Muscle layer of colon (tissue), 2 donors: Measurements from ENCODE around the gene XPO6.

Source experiments
- H3K27ac ChIP-seq: one replicate; pipeline ENCODE4 v1.7.0; 2013; ENCODE audit warnings: low read depth, mild to moderate bottlenecking, low read length, moderate library complexity
- H3K27me3 ChIP-seq, 2 donors: one replicate each; pipeline ENCODE4 v1.7.0; 2013; ENCODE audit warnings: low read length in 2 of 2, mild to moderate bottlenecking in 2 of 2; ENCODE audit not compliant: insufficient read depth in 2 of 2, control insufficient read depth in 1 of 2
- H3K36me3 ChIP-seq: one replicate; pipeline ENCODE4 v1.7.0; 2013; ENCODE audit warnings: mild to moderate bottlenecking, low read length; ENCODE audit not compliant: insufficient read depth
- H3K4me1 ChIP-seq: one replicate; pipeline ENCODE4 v1.7.0; 2013; ENCODE audit warnings: mild to moderate bottlenecking, low read length; ENCODE audit not compliant: insufficient read depth
- H3K4me3 ChIP-seq, 2 donors: one replicate each; pipeline ENCODE4 v1.7.0; 2013; ENCODE audit warnings: low read length in 2 of 2, low read depth in 1 of 2, mild to moderate bottlenecking in 1 of 2, moderate library complexity in 1 of 2
- H3K9ac ChIP-seq: one replicate; pipeline ENCODE4 v1.7.0; 2013; ENCODE audit warnings: low read length
- H3K9me3 ChIP-seq: one replicate; pipeline ENCODE4 v1.7.0; 2013; ENCODE audit warnings: mild to moderate bottlenecking, low read length
- donor health status: abdominal sarcoma.
- donor health status: Adenocarcinoma of cecum.

Gene XPO6

GRCh38 chr16:28165598-28165997, 46.2 kb downstream of the XPO6 start:
- no peaks in the 10 kb centered on the region for H3K9me3 ChIP-seq
- H3K27me3 ChIP-seq, result no peaks in the 10 kb centered on the region
- H3K4me1 ChIP-seq, result no peaks in the 10 kb centered on the region
- H3K9ac ChIP-seq, result no peak overlapping the region
- H3K27ac ChIP-seq, result no peak overlapping the region
- H3K4me3 ChIP-seq, result no peak overlapping the region
- H3K36me3 ChIP-seq, result peaks cover 40% of the 10 kb centered on the region

GRCh38 chr16:28164140-28164539, 47.6 kb downstream of the XPO6 start:
- no peak overlapping the region for H3K27ac ChIP-seq
- H3K4me1 ChIP-seq, result no peaks in the 10 kb centered on the region
- no peaks in the 10 kb centered on the region for H3K27me3 ChIP-seq
- H3K4me3 ChIP-seq, result no peak overlapping the region
- no peaks in the 10 kb centered on the region for H3K9me3 ChIP-seq
- H3K9ac ChIP-seq, result no peak overlapping the region
- peaks cover 32% of the 10 kb centered on the region for H3K36me3 ChIP-seq

GRCh38 chr16:28163699-28164098, 48.1 kb downstream of the XPO6 start:
- no peaks in the 10 kb centered on the region for H3K4me1 ChIP-seq
- H3K27me3 ChIP-seq, result no peaks in the 10 kb centered on the region
- no peak overlapping the region for H3K4me3 ChIP-seq
- peaks cover 28% of the 10 kb centered on the region for H3K36me3 ChIP-seq
- H3K9me3 ChIP-seq, result no peaks in the 10 kb centered on the region
- H3K9ac ChIP-seq, result no peak overlapping the region
- no peak overlapping the region for H3K27ac ChIP-seq

- no peak overlapping the region for H3K9ac ChIP-seq
- H3K27me3 ChIP-seq, result no peaks in the 10 kb centered on the region
- no peak overlapping the region for H3K4me3 ChIP-seq
- H3K4me1 ChIP-seq, result peaks cover 8% of the 10 kb centered on the region
- peaks cover 19% of the 10 kb centered on the region for H3K36me3 ChIP-seq
- no peaks in the 10 kb centered on the region for H3K9me3 ChIP-seq
- no peak overlapping the region for H3K27ac ChIP-seq
Measured at GRCh38 chr16:28162326-28162877, 49.4 kb downstream of the XPO6 start.

- H3K27me3 ChIP-seq, result no peaks in the 10 kb centered on the region
- H3K9me3 ChIP-seq, result no peaks in the 10 kb centered on the region
- peaks cover 8% of the 10 kb centered on the region for H3K4me1 ChIP-seq
- no peak overlapping the region for H3K4me3 ChIP-seq
- no peak overlapping the region for H3K27ac ChIP-seq
- H3K9ac ChIP-seq, result no peak overlapping the region
- H3K36me3 ChIP-seq, result peaks cover 12% of the 10 kb centered on the region
Measured at GRCh38 chr16:28161626-28162025, 50.1 kb downstream of the XPO6 start.

- H3K9ac ChIP-seq, result no peak overlapping the region
- H3K4me3 ChIP-seq, result no peak overlapping the region
- no peaks in the 10 kb centered on the region for H3K27me3 ChIP-seq
- H3K36me3 ChIP-seq, result peaks cover 21% of the 10 kb centered on the region
- H3K4me1 ChIP-seq, result peaks cover 8% of the 10 kb centered on the region
- peak overlapping the region; percentile 41 for H3K27ac ChIP-seq
- H3K9me3 ChIP-seq, result no peaks in the 10 kb centered on the region
Measured at GRCh38 chr16:28158136-28158535, 53.6 kb downstream of the XPO6 start.

- Histone ChIP-seq H3K27me3 (no peaks in the 10 kb centered on the region), H3K27ac (no peak overlapping the region), H3K36me3 (peaks cover 30% of the 10 kb centered on the region), H3K4me1 (peaks cover 8% of the 10 kb centered on the region), H3K9ac (no peak overlapping the region), H3K9me3 (no peaks in the 10 kb centered on the region), H3K4me3 (no peak overlapping the region)
Measured at GRCh38 chr16:28156056-28156680, 55.6 kb downstream of the XPO6 start.

- no peaks in the 10 kb centered on the region for H3K27me3 ChIP-seq
- H3K9me3 ChIP-seq, result no peaks in the 10 kb centered on the region
- no peak overlapping the region for H3K27ac ChIP-seq
- peaks cover 8% of the 10 kb centered on the region for H3K4me1 ChIP-seq
- H3K36me3 ChIP-seq, result peaks cover 33% of the 10 kb centered on the region
- no peak overlapping the region for H3K9ac ChIP-seq
- H3K4me3 ChIP-seq, result no peak overlapping the region
Measured at GRCh38 chr16:28155293-28155692, 56.5 kb downstream of the XPO6 start.

GRCh38 chr16:28151180-28151579, 60.6 kb downstream of the XPO6 start:
- H3K9ac ChIP-seq, result no peak overlapping the region
- H3K4me3 ChIP-seq, result no peak overlapping the region
- no peaks in the 10 kb centered on the region for H3K4me1 ChIP-seq
- no peak overlapping the region for H3K27ac ChIP-seq
- H3K36me3 ChIP-seq, result peaks cover 59% of the 10 kb centered on the region
- no peaks in the 10 kb centered on the region for H3K27me3 ChIP-seq
- no peaks in the 10 kb centered on the region for H3K9me3 ChIP-seq

GRCh38 chr16:28149011-28149888, 62.5 kb downstream of the XPO6 start:
- Histone ChIP-seq H3K4me3 (no peak overlapping the region), H3K27ac (no peak overlapping the region), H3K36me3 (peaks cover 50% of the 10 kb centered on the region), H3K4me1 (no peaks in the 10 kb centered on the region), H3K9me3 (no peaks in the 10 kb centered on the region), H3K9ac (no peak overlapping the region), H3K27me3 (no peaks in the 10 kb centered on the region)

- Histone ChIP-seq H3K4me1 (no peaks in the 10 kb centered on the region), H3K9me3 (no peaks in the 10 kb centered on the region), H3K27me3 (no peaks in the 10 kb centered on the region), H3K36me3 (peaks cover 52% of the 10 kb centered on the region), H3K4me3 (no peak overlapping the region), H3K9ac (no peak overlapping the region), H3K27ac (no peak overlapping the region)
Measured at GRCh38 chr16:28146536-28146935, 65.2 kb downstream of the XPO6 start.
